ENCODE measurements around the gene PMVK. TPM values are rescaled to one million over a fixed set of nuclear protein-coding genes. Genes with fewer than 3 reads are reported as not detected.

PMVK gene
- total and polyA plus RNA-seq, 2 of the 8 experiments (the other 6 are each of a cell fraction or from before 2014, with no cell fraction given): 23.8 to 26.5 TPM

GRCh38 chr1:154943649-154944400 is 7.3 kb upstream of the PMVK start:
- Histone ChIP-seq H2BK20ac (ENCODE audit: low read length) (no peak overlapping the region), H3K9ac (replicated peaks in 1 of 4; ENCODE audit: extremely low read depth in 1 of 4, low read depth in 3 of 4, low read length in 3 of 4) (no peak overlapping the region), H2AK5ac (ENCODE audit: low read depth, low read length) (no peak overlapping the region), H2BK12ac (ENCODE audit: low read depth, low read length) (no peak overlapping the region), H3K79me1 (ENCODE audit: low read depth, low read length) (no peaks in the 10 kb centered on the region), H3K4me3 (ENCODE audit: extremely low read depth in 1 of 4, insufficient read depth in 2 of 4, low read depth in 3 of 4, low read length in 4 of 4) (no peak overlapping the region), H3K27me3 (replicated peaks in 1 of 4; ENCODE audit: control insufficient read depth in 3 of 4, extremely low read depth in 1 of 4, insufficient read depth in 3 of 4, low read length in 3 of 4) (no peaks in the 10 kb centered on the region), H3K4me2 (ENCODE audit: insufficient read depth in 1 of 2, low read depth in 2 of 2, low read length in 2 of 2) (no peak overlapping the region), H2BK120ac (replicated peaks; ENCODE audit: low read depth, low read length) (no peak overlapping the region), H4K20me1 (replicated peaks in 1 of 2; ENCODE audit: control insufficient read depth in 1 of 2, insufficient read depth in 2 of 2, low read length in 2 of 2) (peaks cover 0 to under 1% of the 10 kb centered on the region in 2 experiments), H3K18ac (ENCODE audit: extremely low read depth, low read length) (no peak overlapping the region), H3K27ac (ENCODE audit: low read depth, low read length) (no peak overlapping the region), H3K9me3 (ENCODE audit: insufficient read depth in 2 of 2, low read depth in 1 of 2, low read length in 1 of 2) (no peaks in the 10 kb centered on the region), H4K8ac (ENCODE audit: extremely low read depth, insufficient read depth, low read length) (no peak overlapping the region), H3K14ac (ENCODE audit: insufficient read length) (no peak overlapping the region), H2BK5ac (ENCODE audit: low read depth, low read length) (no peak overlapping the region), H3K4ac (replicated peaks; ENCODE audit: insufficient read length, low read depth, low read length) (no peak overlapping the region), H3K79me2 (ENCODE audit: control insufficient read depth in 1 of 2, insufficient read depth in 2 of 2, low read length in 2 of 2) (no peaks in the 10 kb centered on the region), H3K23me2 (ENCODE audit: low read depth, low read length) (no peaks in the 10 kb centered on the region), H3K4me1 (replicated peaks in 1 of 4; ENCODE audit: control insufficient read depth in 3 of 4, insufficient read depth in 4 of 4, low read length in 3 of 4) (peaks cover 2 to 5% (median 5%) of the 10 kb centered on the region in 4 experiments; a peak in 6 of 7 replicates), H3K36me3 (ENCODE audit: control insufficient read depth in 2 of 4, insufficient read depth in 4 of 4, low read length in 3 of 4) (no peaks in the 10 kb centered on the region; a peak in 1 of 8 replicates), H2AFZ (ENCODE audit: low read length) (no peak overlapping the region), H3K23ac (ENCODE audit: insufficient read length) (no peak overlapping the region), H4K5ac (ENCODE audit: insufficient read length, low read depth, low read length) (no peak overlapping the region), H4K91ac (replicated peaks; ENCODE audit: insufficient read length, low read length) (no peak overlapping the region), H3K56ac (replicated peaks; ENCODE audit: insufficient read length, low read depth, low read length) (no peak overlapping the region), H2BK15ac (ENCODE audit: low read length) (no peak overlapping the region)
- ChIA-PET CTCF (ENCODE audit: partially characterized antibody) (interaction anchor here (0.7 to 1.9 kb wide), 24 partner anchors 16 to 397 kb away, joined by 3 to 6 read pairs (median 4); partner anchors contain the start of gene ADAM15), POLR2A (ENCODE audit: partially characterized antibody) (interaction anchor here (0.9 to 1.9 kb wide), 7 partner anchors 9 to 274 kb away, joined by 3 to 7 read pairs (median 4); partner anchors contain the start of gene PYGO2)
- DNase-seq (ENCODE audit: low read depth in 1 of 2, low spot score in 2 of 2) (peak in 1 of 2 experiments; percentile 73), FAIRE-seq (no peak)
- 40% methylated on average over 6 of the region's 6 CpGs; no CpG with 5 or more reads in 1 of the 2 experiments for WGBS, 2 experiments (ENCODE audit: extremely low coverage in 1 of 2, insufficient coverage in 1 of 2, insufficient read length in 1 of 2, insufficient replicate concordance in 2 of 2, low coverage in 1 of 2, low lambda C conversion rate in 2 of 2, missing lambda C conversion rate in 1 of 2)
- TF ChIP-seq CHD1 (IDR thresholded peaks at IDR 0.05; ENCODE audit: low read depth, low read length) (no peak), SRF (IDR thresholded peaks at IDR 0.05; ENCODE audit: low read depth, low read length) (no peak), RAD21 (IDR thresholded peaks at IDR 0.05 in 1 of 2, conservative IDR thresholded peaks at IDR 0.05 in 1 of 2; ENCODE audit: low read depth in 2 of 2, low read length in 2 of 2) (peak; percentile 88), JUND (IDR thresholded peaks at IDR 0.05; ENCODE audit: low read length) (no peak), RNF2 (IDR thresholded peaks at IDR 0.05; ENCODE audit: borderline replicate concordance, low read depth, low read length, missing control alignments, poor library complexity, severe bottlenecking) (no peak), JUN (IDR thresholded peaks at IDR 0.05; ENCODE audit: low read depth, low read length) (no peak), CTBP2 (IDR thresholded peaks at IDR 0.05; ENCODE audit: borderline replicate concordance, insufficient read depth, insufficient read length, low read length) (no peak), HDAC6 (IDR thresholded peaks at IDR 0.05; ENCODE audit: low read depth, low read length) (no peak)

Data from H1 (cell line).